Smooth muscle cell of the brain vasculature (primary cell): ENCODE results near the gene NXPH3.

Experiments
- DNase-seq: peaks from one replicate; pipeline ENCODE4 v3.0.0-alpha.2; 2012; ENCODE audit warnings: low read depth, low spot score

NXPH3 gene

DNA sequence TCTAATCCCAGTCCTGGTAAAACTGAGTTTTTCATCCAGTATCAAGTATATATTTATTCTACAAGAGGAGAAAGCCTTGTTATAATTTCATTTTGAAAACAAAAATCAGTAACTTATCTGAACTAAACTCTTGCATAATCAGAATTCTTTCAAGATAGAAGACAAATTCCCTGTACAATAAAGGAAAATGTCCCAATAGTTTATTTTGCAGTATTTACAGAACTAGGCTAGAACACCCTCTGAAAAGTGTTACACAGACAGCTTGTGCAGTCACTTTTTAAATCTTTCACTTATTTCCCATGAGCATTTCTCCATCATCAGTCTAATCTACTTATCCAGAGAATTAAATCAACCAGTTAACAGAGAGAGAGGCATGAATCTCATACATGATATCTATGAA is 53.8 kb downstream of the NXPH3 start:
- DNase-seq: no peak

- no peak for DNase-seq
Measured at GRCh38 chr17:49630113-49630900, 54.6 kb downstream of the NXPH3 start.

GRCh38 chr17:49631496-49631895 is 55.8 kb downstream of the NXPH3 start:
- no peak for DNase-seq
